ENCODE results near the gene P2RX2.
"Not testable (repeated sequence)": the region's sequence is repeated elsewhere in the genome, so short reads cannot be mapped to it uniquely, and the experiment has no call there.

Gene P2RX2

DNA sequence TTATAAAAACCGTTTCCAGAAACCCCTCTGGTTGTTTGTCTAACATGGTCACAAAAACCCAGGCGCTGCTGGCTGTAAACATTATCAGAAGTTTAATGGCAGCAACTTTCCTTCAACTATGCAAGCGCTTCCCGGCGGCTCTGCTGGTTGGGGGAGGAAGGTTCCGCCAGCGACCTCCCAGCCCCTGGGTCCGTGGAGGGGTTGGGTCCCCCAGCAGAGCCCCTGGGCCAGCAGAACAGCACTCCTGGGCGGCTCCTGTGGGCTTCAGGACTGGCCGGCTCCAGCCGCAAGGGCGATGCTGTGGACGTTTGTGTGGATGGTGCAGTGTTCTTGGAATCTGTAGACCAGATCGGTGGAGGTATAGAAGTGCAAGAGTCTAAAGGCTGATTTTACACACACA, 34.1 kb upstream of the P2RX2 start:
- DNase-seq = no peak

DNA sequence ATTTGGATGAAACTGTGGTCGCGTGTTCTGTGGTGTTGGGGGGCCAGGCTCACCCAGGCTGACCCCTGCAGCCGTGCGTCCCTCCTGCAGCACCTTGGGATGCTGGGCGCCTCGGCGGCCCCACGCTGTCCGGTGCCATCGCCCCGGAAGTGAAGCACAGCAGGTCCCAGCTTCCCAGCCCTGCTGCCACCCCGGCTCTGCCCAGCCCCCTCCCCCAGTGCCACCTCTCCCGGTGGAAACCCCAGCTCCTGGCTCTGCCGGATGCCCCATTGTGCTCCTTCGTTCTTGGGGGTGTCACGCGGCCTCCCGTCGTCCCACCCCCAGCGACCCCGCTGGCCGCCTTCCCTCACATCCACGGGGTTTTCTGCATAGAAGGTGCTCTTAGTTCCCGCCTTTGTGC, 33.4 kb upstream of the P2RX2 start:
- DNase-seq = no peak

DNA sequence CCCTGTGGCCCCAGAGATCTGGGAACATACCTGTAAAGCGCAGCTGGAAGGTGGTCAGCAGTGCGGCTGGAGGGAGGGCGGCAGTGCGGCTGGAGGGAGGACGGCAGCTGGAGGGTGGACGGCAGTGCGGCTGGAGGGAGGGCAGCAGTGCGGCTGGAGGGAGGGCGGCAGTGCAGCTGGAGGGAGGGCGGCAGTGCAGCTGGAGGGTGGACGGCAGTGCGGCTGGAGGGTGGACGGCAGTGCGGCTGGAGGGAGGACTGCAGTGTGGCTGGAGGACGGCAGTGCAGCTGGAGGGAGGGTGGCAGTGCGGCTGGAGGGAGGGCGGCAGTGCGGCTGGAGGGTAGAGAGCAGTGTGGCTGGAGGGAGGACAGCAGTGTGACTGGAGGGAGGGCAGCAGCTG, 31.6 kb upstream of the P2RX2 start:
- DNase-seq = no peak

DNA sequence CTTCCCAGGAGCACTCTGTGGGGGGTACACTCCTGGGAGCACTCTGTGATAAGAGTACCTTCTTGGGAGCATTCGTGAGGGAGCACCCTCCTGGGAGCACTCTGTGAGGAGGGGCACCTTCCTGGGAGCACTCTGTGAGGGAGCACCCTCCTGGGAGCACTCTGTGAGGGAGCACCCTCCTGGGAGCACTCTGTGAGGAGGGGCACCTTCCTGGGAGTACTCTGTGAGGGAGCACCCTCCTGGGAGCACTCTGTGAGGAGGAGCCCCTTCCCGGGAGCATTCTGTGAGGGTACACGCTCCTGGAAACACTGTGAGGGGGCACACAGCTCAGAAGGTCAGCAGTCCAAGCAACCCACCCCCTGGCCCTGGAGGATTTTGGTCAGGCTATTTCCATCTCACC, 30.8 kb upstream of the P2RX2 start:
- no peak for DNase-seq

DNA sequence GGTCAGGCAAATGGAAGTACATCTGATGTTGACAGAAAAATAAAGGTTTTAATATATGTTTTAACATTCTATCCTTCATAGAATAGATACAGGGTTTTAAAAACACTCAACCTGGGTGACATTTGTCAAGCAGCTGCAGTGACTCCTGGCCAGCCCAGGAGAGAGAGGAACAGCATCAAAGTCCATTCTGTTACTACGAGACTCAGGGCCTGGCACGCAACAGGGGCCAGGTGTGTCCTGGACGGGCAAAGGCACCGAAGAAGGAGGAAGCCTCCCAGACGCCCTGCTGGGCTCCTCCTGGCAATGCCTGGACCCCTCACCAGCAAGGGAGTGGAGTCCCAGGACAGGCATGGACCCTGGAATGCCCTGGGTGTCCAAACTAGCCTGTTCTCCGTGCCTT, 30.3 kb upstream of the P2RX2 start:
- DNase-seq = no peak

DNA sequence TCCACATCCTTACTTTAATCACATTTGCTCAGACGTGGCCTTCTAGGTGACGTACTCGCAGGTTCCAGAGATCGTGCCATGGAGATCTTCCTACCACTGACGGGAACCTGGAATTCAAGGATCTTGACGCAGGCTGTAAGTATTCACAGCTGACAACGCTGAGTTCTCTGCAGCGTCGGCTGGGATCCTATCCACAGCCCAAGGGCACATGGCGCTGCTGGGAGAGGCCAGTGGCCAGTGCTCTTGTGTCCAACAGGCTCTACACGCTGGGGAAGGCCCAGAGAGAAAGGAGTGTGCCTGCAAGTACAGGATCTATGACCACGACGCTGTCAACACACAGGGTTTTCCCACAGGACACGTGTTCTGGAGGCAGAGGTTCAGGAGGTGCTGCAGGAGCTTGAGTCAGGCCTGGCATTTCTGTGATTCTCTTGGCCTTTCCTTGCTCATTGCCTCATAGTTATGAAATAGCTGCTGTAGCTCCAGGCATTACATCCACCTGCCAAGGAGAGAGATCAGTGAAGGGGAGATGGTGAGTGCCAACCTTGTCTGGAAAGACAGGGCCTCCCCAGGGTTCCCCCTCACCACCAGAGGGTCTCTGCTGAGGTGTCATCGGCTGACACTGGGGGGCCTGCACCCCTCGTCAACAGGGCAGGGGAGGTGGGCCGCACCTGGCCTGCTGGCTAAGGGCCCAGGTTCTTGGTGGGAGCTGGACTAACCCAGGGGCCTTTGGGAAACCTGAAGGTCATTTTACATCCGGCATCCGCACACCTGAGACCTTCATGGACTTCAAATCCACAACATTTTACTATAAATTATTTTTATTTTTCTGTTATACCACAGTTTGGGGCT, 29.5 kb upstream of the P2RX2 start:
- no peak for DNase-seq

DNA sequence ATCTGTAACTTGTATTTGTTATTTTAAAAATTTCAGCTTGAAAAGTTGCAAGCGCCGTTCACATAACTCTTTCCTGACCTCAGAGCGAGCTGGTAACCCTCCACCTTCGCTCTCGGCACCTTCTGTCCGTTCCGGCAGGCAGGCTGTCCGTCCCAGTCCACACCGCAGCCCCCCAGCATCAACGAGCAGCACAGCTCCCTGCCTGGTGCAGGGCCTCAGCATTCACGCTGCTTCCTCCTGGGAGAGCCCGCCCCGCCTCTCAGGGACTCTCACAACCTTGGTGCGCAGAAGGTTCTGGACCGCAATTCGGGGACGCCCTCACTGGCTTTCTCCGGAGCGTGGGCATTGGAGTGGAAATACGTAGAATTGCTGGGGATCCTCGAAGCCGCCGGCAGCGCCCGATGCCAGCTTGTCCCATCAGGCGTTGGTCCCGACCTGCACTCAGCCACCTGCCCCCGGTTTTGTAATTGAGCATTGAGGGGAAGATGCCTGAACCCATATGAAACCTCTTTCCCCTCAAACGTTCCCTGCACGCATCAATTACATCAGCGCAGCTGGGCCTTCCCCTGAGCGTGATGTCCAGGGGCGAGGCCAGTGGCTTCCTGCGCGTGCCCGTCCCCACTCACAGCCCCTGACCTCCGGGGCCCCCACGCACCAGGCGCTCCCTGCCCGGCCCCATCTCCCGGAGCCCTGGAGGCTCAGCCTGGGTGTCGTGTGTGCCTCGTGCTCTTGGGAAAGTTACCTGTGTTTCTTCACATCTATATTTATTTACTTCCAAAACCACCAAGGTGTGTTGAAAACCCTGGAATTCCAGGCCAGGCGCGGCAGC, 27.3 kb upstream of the P2RX2 start:
- DNase-seq = no peak

DNA sequence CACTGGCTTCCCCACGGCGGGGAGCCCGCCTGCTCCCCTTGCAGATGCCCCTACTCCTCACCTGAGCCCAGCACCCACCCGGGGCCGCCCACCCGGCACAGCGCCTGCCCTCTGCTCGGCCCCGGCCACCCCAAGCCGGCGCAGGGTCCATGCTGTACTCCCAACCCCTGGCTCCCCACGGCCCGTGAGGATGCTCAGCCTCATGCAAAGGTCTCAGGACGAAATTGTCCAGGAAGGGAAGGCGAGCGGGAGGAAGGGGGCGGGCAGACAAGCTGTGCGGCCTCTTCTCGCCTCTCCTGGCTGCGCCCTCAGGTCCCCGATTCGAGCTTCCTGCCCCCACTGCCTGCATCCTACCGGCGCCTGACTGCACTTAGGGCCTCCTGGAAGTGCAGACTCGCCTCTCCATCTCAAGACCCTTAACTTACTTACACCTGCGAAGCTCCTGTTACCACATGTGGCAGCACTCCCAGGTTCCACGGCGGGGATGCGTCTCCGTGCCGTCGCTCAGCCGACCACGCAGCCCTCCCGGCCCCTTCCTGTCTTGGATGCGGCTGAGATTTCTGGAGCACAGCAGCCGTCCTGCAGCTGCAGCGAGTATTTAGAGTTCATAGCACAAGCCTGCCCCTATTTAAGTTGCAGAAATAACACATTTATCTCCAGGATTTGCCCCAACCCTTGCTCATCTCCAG, 26.1 kb upstream of the P2RX2 start:
- DNase-seq = no peak

DNA sequence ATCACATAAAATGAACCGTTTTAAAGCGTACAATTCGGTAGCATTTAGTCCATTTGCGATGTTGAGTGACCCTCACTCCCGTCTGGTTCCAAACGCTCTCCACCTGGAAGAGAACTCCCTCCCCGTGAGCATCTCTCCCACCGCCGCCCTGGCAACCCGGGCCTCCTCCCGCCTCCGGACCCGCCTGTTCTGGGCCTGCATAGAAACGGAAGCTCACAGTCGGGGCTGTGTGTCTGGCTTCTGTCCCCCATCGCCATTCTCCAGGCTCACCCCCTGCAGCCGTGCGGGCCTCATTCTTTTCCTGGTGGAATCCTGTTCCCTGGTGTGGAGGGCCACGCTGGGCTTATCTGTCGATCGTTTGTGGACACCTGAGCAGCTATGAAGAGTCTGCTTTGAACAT, 25.5 kb upstream of the P2RX2 start:
- DNase-seq = no peak

DNA sequence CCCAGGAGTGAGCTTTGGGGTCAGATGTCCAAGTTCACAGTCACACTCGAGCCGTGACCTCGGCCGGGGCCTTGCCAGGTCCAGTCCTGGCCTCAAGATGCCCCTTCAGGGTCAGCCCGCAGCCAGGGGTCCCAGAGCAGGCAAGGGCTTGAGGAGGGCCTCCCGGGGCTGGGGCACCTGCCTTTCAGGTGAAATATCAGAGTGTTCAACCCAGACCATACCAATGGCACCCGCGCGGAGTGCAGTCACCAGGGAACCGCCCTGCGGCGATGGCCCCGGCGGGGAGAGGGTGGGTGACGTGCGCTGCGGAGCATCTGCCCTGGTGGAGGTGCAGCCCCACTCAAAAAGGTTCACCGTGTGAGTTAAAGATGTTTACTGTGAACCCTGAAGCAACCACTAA, 25.1 kb upstream of the P2RX2 start:
- DNase-seq = no peak

DNA sequence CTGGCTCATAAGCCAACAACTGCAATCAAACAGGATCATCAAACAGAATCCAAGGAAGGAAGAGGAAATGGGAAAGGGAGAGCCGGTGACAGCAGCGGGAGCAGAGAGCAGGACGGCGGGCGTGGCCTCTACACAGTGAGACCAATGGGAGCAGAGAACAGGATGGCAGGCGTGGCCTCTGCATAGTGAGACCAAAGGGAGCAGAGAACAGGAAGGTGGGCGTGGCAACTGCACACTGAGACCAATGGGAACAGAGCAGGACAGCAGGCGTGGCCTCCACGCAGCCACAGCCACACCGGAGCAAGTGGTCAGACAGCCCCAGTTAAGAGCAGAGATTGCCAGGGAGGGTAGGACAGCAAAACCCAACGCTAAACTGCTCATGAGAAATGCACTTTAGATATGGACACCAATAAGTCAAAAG, 24.6 kb upstream of the P2RX2 start:
- DNase-seq = peak; percentile 95

DNA sequence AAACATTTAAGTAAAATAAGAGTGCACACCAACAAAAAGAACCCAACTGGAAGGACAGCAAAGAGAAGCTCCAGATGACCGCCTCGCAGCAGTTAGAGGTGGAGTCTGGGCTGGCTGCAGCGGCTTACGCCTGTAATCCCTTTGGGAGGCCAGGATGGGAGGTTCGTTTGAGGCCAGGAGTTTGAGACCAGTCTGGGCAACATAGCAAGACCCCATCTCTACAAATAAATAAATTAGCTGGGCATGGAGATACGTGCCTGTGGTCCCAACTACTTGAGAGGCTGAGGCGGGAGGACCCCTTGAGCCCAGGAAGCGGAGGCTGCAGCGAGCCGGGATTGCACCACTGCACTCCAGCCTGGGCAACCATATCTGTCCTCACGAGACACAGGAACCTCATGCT, 23.4 kb upstream of the P2RX2 start:
- no peak for DNase-seq

DNA sequence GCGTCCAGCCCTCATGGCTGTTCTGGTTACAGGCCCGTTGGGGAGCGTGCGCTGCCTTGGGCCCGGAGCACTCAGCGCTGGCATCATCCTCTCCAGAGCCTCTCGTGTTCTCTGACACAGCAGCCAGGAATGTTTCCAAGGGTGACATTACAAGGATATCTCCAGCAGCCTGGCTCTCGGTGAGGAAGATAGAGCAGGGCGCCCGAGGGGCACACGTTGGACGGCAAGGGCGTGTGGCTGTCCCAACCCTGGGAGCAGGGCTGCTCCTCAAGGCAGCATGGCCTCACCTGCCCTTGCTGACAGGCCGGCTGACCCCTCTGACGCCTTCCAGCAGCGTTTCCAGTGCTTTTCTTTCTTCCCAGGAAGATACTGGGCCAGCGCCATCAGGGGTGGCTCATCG, 22.6 kb upstream of the P2RX2 start:
- no peak for DNase-seq

DNA sequence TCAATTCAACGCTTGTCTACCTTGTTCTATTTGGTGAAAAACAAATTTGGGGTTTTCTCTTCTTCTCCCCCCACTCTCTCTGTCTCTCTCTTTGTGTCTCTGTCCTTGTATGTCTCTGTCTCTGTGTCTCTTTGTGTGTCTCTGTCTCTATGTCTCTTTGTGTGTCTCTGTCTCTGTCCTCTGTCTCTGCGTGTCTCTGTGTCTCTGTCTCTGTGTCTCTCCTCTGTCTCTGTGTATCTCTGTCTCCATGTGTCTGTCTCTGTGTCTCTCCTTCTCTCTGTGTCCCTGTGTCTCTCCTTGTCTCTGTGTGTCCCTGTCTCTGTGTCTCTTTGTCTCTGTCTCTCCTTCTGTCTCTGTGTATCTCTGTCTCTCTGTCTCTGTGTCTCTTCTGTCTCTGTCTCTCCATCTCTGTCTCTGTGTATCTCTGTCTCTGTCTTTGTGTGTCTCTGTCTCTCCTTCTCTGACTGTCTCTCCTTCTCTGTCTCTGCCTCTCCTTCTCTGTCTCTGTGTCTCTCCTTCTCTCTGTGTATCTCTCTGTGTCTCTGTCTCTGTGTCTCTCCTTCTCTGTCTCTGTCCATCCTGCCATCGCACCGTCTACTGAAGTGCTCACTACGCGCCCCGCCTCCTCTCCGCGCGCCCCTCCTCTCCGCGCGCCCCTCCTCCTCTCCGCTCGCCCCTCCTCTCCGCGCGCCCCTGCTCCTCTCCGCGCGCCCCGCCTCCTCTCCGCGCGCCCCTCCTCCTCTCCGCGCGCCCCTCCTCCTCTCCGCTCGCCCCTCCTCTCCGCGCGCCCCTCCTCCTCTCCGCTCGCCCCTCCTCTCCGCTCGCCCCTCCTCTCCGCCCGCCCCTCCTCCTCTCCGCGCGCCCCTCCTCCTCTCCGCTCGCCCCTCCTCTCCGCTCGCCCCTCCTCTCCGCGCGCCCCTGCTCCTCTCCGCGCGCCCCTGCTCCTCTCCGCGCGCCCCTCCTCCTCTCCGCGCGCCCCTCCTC, 21.0 kb upstream of the P2RX2 start:
- no peak for DNase-seq

DNA sequence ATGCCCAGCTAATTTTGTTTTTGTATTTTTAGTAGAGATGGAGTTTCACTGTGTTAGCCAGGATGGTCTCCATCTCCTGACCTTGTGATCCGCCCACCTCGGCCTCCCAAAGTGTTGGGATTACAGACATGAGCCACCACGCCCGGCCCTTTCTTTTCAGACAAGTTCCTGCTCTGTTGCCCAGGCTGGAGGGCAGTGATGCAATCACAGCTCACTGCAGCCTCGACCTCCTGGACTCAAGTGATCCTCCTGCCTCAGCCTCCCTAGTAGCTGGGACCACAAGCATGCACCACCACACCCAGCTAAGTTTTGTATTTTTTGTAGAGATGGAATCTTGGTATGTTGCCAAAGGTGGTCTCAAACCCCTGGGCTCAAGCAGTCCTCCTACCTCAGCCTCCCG, 19.1 kb upstream of the P2RX2 start:
- DNase-seq = not testable (repeated sequence)

DNA sequence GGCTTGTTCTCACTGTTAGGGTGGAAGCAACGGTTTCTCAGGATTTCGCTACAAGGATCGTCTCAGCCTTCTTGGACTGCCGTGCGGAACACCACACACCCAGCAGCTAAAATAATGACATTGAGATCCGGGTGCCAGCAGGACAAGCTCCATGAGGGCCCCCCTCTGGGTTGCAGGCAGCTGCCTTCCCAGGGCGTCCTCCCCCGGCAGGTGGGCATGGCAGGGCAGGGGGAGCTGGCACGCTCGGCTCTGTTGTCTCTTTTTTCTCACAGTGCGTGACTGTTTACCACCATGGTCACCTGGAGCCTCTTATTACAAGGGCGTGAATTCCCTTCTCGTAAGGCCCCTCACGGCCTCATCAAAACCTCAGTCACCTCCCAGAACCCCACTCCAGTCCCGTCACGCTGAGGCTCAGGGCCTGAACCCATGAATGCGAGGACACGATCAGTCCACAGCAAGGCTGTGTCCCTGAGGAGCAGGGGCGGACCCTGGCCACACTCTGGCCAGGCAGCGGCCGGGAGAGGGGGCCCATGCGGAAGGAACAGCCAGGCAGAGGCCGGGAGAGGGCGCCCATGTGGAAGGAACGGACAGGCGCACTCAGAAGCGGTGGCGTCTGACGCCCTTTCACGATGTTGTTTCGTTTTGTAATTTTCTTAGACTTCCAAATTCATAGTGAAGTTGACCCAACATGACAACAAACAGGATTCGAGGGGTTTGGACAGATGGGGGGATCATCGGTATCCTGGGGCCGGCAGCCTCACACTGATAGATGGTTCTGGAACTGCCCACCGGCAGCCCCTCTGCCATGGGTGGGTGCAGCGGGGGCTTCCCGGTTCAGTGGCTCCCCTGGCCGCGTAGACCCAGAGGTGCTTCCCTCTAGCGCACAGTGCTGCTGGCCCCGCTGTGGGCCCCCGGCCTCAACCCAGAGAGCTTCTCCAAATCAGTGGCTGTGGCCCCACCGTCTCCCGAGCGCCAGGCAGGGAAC, 18.2 kb upstream of the P2RX2 start:
- no peak for DNase-seq

DNA sequence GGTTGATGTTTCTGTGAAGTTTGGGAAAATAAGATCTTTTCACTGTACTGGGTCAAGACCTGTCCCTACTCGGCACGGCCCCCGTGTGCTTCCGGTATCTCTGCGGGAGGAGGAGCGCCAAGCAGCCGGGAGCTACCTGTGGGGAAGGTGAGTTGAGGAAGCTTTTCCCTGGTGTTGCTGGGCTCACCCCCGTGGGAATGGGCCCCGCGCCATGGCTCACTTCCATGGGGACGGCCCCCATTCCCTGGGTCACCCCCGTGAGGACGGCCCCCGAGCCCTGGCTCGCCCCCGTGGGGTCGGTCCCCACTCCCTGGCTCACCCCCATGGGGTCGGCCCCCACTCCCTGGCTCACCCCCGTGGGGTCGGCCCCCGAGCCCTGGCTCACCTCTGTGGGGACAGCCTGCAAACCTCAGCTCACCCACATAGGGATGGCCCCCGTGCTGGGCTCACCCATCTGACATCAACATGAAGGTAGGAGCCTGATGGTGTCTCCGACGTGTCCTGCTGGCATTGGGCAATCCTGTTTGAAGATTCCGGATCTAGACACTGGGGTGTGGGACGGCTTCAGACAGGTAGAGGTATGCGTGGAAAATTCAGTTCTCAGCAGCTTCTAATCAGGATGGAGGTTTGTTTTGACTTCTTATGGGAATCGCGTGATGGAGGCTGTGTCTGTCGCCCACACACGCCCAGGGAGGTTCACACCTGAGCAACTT, 17.2 kb upstream of the P2RX2 start:
- no peak for DNase-seq

DNA sequence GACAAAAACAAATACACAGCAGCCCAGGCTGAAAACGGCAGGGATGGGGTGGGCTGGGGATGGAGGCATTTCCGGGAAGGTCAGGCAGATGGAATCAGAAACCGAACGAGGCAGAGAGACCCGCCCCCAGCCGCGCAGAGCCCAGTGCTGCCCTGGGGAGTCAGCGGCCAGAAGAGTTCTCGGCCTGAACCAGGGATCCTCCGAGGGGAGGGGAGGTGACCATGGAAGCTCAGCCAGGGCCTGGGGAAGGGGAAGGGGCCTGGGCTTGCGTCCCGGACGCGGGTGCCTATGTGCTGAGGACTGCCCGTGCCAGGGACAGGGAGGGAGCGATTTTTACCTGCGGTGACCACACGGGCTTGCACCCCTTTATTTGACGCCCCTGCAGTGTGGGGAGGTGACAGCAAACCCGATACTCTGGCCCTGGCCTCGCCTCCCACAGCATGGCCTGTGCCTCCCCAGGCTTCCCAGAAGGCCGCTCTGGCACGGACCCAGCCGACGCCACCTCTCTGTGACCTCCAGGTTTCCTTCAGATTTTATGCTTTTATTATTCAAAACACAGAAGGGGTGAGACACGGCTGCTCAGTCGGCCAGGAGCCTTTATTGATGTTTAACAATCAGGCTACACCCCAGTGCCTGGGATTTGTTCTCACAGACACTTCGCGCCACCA, 15.9 kb upstream of the P2RX2 start:
- DNase-seq = no peak

DNA sequence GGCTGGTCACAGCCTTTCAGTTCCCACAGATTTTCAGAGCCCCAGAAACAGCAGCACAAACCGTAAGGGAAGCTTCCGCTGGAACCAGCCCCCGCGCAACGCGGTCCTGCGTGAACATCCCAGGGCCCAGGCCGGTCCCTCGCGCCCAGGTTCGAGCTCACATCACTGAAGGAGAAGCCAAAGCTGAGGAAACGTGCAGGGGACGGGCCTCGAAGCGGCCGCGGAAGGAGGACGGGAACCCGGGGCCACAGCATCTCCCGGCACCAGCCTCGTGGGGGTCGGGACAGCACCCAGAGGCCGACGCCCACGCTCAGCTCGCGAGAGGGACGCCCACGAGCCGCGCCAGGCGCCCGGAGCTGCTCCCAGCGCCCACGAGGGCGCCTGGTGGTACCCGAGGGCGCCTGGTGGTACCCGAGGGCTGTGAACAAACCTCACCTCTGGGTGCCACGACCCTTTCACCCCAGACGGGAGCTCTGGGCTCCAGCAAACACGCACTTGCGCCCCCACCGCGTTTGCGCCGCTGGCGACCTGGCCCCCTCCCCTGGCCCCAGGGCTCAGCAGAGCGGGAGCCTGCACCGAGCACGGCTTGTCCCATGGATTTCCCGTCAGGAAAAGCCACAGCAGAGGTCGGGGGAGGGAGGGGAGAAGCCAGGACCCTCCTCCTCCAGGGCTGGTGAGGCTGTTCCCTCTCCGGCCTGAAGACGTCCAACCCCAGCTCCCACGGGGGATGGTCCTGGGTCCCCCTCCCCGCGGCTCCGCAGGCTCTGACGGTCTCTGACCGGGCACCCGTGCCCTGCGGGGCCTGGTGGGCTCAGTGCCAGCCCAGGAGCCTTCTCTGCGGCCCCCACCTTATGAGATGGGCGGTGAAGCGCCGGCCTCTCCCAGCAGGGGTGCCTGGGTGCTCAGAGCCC, 15.1 kb upstream of the P2RX2 start:
- DNase-seq = no peak
